Mucosa of descending colon (tissue), 3 donors: Measurements from ENCODE around the gene ZBTB20. TPM values are rescaled to one million over a fixed set of nuclear protein-coding genes. Genes with fewer than 3 reads are reported as not detected.

Experiments used
- ATAC-seq: fragments of 200-7000 bp; cut with Tn5 transposase; one replicate; pipeline ENCODE4 v1.9.1; 2020; ENCODE audit warnings: mild to moderate bottlenecking, moderate library complexity
- DNase-seq, 3 donors: peaks; one replicate each; pipeline ENCODE4 v3.0.0-alpha.2; 2020
- H3K36me3 ChIP-seq: fragments of 200-600 bp; one replicate; pipeline ENCODE4 v1.8.0; 2021; ENCODE audit warnings: low read depth, mild to moderate bottlenecking
- H3K4me1 ChIP-seq: fragments of 200-600 bp; one replicate; pipeline ENCODE4 v1.8.0; 2021; ENCODE audit warnings: low read depth, mild to moderate bottlenecking
- H3K4me3 ChIP-seq: fragments of 200-600 bp; one replicate; pipeline ENCODE4 v1.8.0; 2021; ENCODE audit warnings: mild to moderate bottlenecking
- H3K9me3 ChIP-seq: fragments of 200-600 bp; one replicate; pipeline ENCODE4 v1.8.0; 2021; ENCODE audit warnings: mild to moderate bottlenecking
- intact Hi-C, 2 donors: fragments of 100-400 bp; cut with DNase I in 1 of 2; cut with micrococcal nuclease in 1 of 2; formaldehyde crosslinking; loops; one replicate each; pipeline versions ENCODE4 v1.11.0 to v1.11.1; 2022; cut with DNase I, micrococcal nuclease
- total RNA-seq, 3 donors: library from RNA; stranded (reverse); fragmentation: NEBNext Ultra II Directional in 2 of 3; extraction: Animal tissue kit (Norgen Biotek cat#: 25700) in 2 of 3; gene quantifications; one replicate each; pipeline versions ENCODE4 v1.2.1 to v1.2.4, GENCODE V29; 2021 to 2023
- TF ChIP-seq, protein P1 (sequence below): fragments of 200-600 bp; IDR thresholded peaks from one replicate; pipeline ENCODE4 v1.8.0; 2022; ENCODE audit warnings: antibody characterized with exemption, mild to moderate bottlenecking
- donor health status: DM: no; HTN: no; CAD: no; lungs with moderate emphysema.
- donor health status: DM: no; HTN: no; CAD: no.
- donor health status: DM: no; HTN: yes; CAD: no.

The ZBTB20 gene
- total RNA-seq, 3 donors from 2014 or later, result 30.6 to 85.6 (median 37.3) TPM

GRCh38 chr3:114762144-114762543 is 384.9 kb downstream of the ZBTB20 start:
- Histone ChIP-seq H3K4me1 (peaks cover 10% of the 10 kb centered on the region), H3K4me3 (no peak overlapping the region), H3K9me3 (no peaks in the 10 kb centered on the region), H3K36me3 (no peaks in the 10 kb centered on the region)
- TF ChIP-seq, protein P1, sequence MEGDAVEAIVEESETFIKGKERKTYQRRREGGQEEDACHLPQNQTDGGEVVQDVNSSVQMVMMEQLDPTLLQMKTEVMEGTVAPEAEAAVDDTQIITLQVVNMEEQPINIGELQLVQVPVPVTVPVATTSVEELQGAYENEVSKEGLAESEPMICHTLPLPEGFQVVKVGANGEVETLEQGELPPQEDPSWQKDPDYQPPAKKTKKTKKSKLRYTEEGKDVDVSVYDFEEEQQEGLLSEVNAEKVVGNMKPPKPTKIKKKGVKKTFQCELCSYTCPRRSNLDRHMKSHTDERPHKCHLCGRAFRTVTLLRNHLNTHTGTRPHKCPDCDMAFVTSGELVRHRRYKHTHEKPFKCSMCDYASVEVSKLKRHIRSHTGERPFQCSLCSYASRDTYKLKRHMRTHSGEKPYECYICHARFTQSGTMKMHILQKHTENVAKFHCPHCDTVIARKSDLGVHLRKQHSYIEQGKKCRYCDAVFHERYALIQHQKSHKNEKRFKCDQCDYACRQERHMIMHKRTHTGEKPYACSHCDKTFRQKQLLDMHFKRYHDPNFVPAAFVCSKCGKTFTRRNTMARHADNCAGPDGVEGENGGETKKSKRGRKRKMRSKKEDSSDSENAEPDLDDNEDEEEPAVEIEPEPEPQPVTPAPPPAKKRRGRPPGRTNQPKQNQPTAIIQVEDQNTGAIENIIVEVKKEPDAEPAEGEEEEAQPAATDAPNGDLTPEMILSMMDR, result no peak
- intact Hi-C loops, result no loop called here
- no peak for DNase-seq
- no peak for ATAC-seq

- Histone ChIP-seq H3K9me3 (no peaks in the 10 kb centered on the region), H3K36me3 (no peaks in the 10 kb centered on the region), H3K4me1 (peaks cover 10% of the 10 kb centered on the region), H3K4me3 (no peak overlapping the region)
- TF ChIP-seq, protein P1, result no peak
- DNase-seq, result no peak
- intact Hi-C loops, result no loop called here
- ATAC-seq, result no peak
Observed at GRCh38 chr3:114760679-114761078, 386.4 kb downstream of the ZBTB20 start.

DNA sequence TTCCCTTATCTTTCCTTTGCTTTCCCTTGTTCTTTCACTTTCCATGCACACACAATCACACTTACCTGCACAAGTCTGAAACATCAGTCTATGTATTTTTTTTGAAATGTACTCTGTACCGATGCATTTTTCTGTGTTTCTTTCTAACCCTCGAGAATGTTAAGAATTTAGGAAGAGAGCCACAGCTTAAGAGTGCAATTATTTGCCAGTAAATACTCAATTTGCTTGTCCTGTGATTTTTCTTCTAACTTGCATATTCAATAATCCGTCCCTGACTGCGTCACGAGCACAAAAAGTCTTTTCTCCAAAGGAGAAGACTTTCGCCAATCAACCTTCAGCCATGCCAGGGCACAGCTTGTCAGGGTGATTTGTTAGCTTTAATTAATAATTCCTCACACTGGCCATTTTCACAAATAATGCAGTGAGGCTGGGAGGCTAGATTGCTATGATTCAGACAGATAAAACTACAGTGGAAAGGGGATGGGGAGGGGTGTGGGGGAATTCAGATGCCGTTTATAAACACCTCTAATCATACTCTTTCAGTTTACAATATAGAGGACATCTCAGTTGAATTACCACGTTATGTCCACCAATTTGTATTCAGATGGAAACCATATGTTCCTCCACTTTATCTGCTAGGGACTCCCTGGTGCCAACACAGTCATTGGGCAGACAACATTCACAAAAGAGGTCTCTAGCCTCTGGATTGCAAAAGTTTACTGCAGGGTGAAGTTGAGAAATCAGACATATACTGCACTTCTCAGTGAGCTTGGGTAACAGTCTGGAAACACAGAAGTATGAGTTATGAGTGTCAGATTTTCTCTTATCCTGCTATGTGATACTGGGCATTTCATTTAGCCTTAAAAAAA is 388.0 kb downstream of the ZBTB20 start:
- DNase-seq (no peak), ATAC-seq (peak; percentile 50)
- no peaks in the 10 kb centered on the region for H3K36me3 ChIP-seq
- H3K9me3 ChIP-seq, result no peaks in the 10 kb centered on the region
- H3K4me3 ChIP-seq, result no peak overlapping the region
- H3K4me1 ChIP-seq, result peaks cover 4% of the 10 kb centered on the region
- intact Hi-C loops, result no loop called here
- TF ChIP-seq, protein P1, result no peak

DNA sequence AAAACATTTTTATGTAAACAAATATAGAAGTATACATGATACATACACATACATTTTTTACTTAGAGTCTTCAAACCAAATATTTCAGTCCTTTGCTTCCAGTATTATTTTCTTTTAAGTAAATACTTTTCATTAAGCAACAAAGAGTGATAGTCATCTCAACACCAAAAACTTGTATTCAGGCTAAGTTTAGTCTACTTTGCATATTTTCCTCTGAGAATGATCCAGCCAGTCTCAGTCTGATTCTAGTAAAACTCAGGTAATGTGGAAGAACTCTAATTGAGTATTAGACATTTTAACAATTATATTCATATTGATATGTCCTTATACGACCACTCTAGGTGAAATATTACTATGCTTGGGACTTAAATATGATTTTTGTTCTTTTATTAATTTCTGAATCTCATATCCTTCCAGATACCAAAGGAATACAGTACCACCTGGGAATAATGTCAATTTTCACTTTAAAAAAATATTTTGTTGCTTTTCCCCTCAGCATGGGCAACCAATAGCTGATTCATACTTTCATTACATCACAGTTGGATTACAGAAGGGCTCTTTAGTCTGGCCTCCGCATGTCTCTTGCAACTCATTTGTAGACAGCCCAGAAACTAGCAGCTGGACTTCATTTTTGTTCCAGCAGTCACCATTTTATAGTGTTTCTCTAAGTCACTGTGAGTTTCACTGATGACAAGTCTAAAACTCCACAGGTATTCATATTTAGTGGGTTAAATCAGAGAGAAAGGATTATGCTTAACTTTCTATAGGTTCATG is 390.4 kb downstream of the ZBTB20 start:
- no peaks in the 10 kb centered on the region for H3K4me1 ChIP-seq
- DNase-seq (no peak), ATAC-seq (peak; percentile 37)
- intact Hi-C loops, result no loop called here
- no peaks in the 10 kb centered on the region for H3K9me3 ChIP-seq
- TF ChIP-seq, protein P1, result no peak
- no peaks in the 10 kb centered on the region for H3K36me3 ChIP-seq
- H3K4me3 ChIP-seq, result no peak overlapping the region

DNA sequence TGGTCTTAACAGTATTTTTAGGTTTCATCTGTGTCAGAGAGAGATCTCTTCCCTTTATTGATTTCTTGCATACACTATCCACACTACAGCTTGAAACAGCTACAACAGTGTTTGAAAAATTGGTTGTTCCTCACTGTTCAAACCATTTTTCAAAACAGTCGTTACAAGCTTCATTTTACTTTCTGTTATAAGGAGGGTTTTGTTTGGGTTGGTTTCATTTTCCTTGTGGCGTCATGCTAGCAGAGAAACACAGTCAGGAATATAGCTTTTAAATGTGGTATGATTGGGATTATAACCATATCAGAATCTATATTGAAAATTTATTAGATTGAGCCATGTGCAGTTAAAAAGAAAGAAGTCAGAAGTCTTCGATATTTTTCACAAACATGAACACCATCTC is 400.6 kb downstream of the ZBTB20 start:
- TF ChIP-seq, protein P1, result no peak
- H3K4me1 ChIP-seq, result no peaks in the 10 kb centered on the region
- ATAC-seq, result peak; percentile 45
- no peak overlapping the region for H3K4me3 ChIP-seq
- no peaks in the 10 kb centered on the region for H3K9me3 ChIP-seq
- no peaks in the 10 kb centered on the region for H3K36me3 ChIP-seq
- no peak for DNase-seq
- intact Hi-C loops, result loop anchor here in 1 of 2 donors (5.0 kb wide), 1 partner anchor 424 kb away; no protein-coding TSS in a partner anchor
